GM12878 (cell line): Measurements from ENCODE around the gene UBE3D. TPM values are rescaled to one million over a fixed set of nuclear protein-coding genes. Genes with fewer than 3 reads are reported as not detected.

Source experiments
- CEBPB ChIP-seq, 2 experiments: fragments of 150-350 bp in 1 of 2; IDR thresholded peaks; 2 replicates each; pipeline ENCODE4 v1.6.1; 2012 to 2014; ENCODE audit warnings: low read depth in 2 of 2, low read length in 2 of 2, borderline replicate concordance in 1 of 2, inconsistent platforms in 1 of 2
- EP300 ChIP-seq, 2 experiments: fragments of 150-350 bp in 1 of 2; IDR thresholded peaks; 2 replicates each; pipeline ENCODE4 v1.6.1; 2011 to 2012; ENCODE audit warnings: low read depth in 2 of 2, low read length in 2 of 2, borderline replicate concordance in 1 of 2, improper control_type of control experiment in 1 of 2, inconsistent platforms in 1 of 2; ENCODE audit not compliant: control insufficient read depth in 1 of 2
- NFXL1 ChIP-seq: fragments of 450-650 bp; IDR thresholded peaks from 2 replicates; pipeline ENCODE4 v1.6.1; 2017; ENCODE audit warnings: antibody characterized with exemption, mild to moderate bottlenecking, borderline replicate concordance
- NFYA ChIP-seq: IDR thresholded peaks from 2 replicates; pipeline ENCODE4 v1.6.1; 2011; ENCODE audit warnings: low read depth, mild to moderate bottlenecking, low read length, improper control_type of control experiment, borderline replicate concordance
- NRF1 ChIP-seq: conservative IDR thresholded peaks from 2 replicates; pipeline ENCODE4 v1.6.1; 2011; ENCODE audit warnings: mild to moderate bottlenecking, low read depth, low read length, improper control_type of control experiment
- SPI1 ChIP-seq: IDR thresholded peaks from 2 replicates; pipeline ENCODE4 v1.6.1; 2011; ENCODE audit warnings: low read depth, mild to moderate bottlenecking, low read length, moderate library complexity, borderline replicate concordance; ENCODE audit not compliant: insufficient read depth
- YBX1 ChIP-seq: fragments of 450-650 bp; IDR thresholded peaks from 2 replicates; pipeline ENCODE4 v1.6.1; 2016; ENCODE audit warnings: antibody characterized with exemption
- YY1 ChIP-seq: IDR thresholded peaks from 2 replicates; pipeline ENCODE4 v1.6.1; 2011; ENCODE audit warnings: low read depth, mild to moderate bottlenecking, low read length
- polyA plus RNA-seq, 11 experiments: library from polyadenylated mRNA; depleted of rRNA in 4 of 11; unstranded in 6 of 11; stranded (reverse) in 5 of 11; fragments of >200 nt; fragmentation: Nextera tagmentation in 4 of 11; fragmentation: Illumina TruSeq in 1 of 11; extraction: Ambion mirVana in 4 of 11; extraction: Trizol in 1 of 11; gene quantifications; 1 replicate in 1 of 11; 2 replicates in 10 of 11; pipeline versions ENCODE4 v1.2.1 to v1.2.3, GENCODE V29; 2011 to 2016; ENCODE audit warnings: inconsistent platforms in 2 of 11, missing spikeins in 2 of 11, low read depth in 1 of 11
- total RNA-seq, 4 experiments: library from RNA; depleted of rRNA in 3 of 4; stranded (reverse); fragments of >200 nt in 3 of 4; fragmentation: Illumina TruSeq in 1 of 4; extraction: Trizol in 1 of 4; gene quantifications; 2 replicates each; pipeline versions ENCODE4 v1.2.1 to v1.2.3, GENCODE V29; 2013 to 2021
- TF ChIP-seq, protein P1 (sequence below): fragments of 450-650 bp; IDR thresholded peaks from 2 replicates; pipeline ENCODE4 v1.6.1; 2017; ENCODE audit warnings: mild to moderate bottlenecking, moderate library complexity
- TF ChIP-seq, protein P2 (sequence below): IDR thresholded peaks from 2 replicates; pipeline ENCODE4 v1.6.1; 2012; ENCODE audit warnings: improper control_type of control experiment, low read depth, low read length; ENCODE audit not compliant: insufficient replicate concordance

UBE3D gene
- total and polyA plus RNA-seq, 10 of the 15 experiments (the other 5 are each of a cell fraction or from before 2014, with no cell fraction given) = 4.3 to 9.0 (median 7.5) TPM

DNA sequence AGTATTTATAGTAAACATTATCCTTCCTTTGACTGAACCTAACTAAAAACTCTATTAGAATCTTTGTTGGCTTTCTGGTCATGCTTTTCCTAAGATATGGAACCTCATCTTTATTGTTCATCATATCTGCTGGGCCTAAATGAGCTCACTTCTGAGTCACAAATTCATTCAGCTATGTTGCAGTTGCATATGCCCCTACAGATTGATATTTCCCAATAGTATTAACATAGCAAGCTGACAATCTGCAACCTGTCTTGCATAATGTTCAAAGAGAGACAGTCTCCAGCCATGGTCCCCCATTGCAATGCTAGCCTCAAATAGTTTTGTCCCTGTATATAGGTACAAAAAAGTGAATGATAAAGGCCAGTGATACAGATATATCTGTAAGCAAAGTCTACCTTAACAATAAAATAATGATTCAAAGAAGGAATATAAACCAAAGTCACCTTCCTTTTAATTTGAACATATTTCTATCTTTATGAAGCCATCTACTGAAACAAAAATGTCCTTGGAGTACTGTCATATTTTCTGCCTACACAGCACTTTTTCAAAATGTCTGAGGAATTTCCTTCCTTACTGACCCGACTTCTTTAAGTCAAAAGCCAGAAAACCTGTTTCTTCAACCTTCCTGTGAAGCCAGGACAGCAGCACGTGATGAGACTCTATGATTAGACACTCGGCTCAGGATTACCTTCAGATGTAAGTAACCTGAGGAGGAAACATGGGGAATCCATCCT lies 140.7 kb downstream of the UBE3D start (continued):
- TF ChIP-seq, protein P1, sequence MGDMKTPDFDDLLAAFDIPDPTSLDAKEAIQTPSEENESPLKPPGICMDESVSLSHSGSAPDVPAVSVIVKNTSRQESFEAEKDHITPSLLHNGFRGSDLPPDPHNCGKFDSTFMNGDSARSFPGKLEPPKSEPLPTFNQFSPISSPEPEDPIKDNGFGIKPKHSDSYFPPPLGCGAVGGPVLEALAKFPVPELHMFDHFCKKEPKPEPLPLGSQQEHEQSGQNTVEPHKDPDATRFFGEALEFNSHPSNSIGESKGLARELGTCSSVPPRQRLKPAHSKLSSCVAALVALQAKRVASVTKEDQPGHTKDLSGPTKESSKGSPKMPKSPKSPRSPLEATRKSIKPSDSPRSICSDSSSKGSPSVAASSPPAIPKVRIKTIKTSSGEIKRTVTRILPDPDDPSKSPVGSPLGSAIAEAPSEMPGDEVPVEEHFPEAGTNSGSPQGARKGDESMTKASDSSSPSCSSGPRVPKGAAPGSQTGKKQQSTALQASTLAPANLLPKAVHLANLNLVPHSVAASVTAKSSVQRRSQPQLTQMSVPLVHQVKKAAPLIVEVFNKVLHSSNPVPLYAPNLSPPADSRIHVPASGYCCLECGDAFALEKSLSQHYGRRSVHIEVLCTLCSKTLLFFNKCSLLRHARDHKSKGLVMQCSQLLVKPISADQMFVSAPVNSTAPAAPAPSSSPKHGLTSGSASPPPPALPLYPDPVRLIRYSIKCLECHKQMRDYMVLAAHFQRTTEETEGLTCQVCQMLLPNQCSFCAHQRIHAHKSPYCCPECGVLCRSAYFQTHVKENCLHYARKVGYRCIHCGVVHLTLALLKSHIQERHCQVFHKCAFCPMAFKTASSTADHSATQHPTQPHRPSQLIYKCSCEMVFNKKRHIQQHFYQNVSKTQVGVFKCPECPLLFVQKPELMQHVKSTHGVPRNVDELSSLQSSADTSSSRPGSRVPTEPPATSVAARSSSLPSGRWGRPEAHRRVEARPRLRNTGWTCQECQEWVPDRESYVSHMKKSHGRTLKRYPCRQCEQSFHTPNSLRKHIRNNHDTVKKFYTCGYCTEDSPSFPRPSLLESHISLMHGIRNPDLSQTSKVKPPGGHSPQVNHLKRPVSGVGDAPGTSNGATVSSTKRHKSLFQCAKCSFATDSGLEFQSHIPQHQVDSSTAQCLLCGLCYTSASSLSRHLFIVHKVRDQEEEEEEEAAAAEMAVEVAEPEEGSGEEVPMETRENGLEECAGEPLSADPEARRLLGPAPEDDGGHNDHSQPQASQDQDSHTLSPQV = no peak
- TF ChIP-seq NRF1 (no peak), NFYA (no peak), YBX1 (no peak), YY1 (no peak), SPI1 (no peak), EP300 (IDR thresholded peaks at IDR 0.05; ENCODE audit: borderline replicate concordance in 1 of 2, control insufficient read depth in 1 of 2, low read depth in 2 of 2, low read length in 2 of 2) (no peak), NFXL1 (no peak), CEBPB (IDR thresholded peaks at IDR 0.05; ENCODE audit: borderline replicate concordance in 1 of 2, low read depth in 2 of 2, low read length in 2 of 2) (no peak)
- TF ChIP-seq, protein P2, sequence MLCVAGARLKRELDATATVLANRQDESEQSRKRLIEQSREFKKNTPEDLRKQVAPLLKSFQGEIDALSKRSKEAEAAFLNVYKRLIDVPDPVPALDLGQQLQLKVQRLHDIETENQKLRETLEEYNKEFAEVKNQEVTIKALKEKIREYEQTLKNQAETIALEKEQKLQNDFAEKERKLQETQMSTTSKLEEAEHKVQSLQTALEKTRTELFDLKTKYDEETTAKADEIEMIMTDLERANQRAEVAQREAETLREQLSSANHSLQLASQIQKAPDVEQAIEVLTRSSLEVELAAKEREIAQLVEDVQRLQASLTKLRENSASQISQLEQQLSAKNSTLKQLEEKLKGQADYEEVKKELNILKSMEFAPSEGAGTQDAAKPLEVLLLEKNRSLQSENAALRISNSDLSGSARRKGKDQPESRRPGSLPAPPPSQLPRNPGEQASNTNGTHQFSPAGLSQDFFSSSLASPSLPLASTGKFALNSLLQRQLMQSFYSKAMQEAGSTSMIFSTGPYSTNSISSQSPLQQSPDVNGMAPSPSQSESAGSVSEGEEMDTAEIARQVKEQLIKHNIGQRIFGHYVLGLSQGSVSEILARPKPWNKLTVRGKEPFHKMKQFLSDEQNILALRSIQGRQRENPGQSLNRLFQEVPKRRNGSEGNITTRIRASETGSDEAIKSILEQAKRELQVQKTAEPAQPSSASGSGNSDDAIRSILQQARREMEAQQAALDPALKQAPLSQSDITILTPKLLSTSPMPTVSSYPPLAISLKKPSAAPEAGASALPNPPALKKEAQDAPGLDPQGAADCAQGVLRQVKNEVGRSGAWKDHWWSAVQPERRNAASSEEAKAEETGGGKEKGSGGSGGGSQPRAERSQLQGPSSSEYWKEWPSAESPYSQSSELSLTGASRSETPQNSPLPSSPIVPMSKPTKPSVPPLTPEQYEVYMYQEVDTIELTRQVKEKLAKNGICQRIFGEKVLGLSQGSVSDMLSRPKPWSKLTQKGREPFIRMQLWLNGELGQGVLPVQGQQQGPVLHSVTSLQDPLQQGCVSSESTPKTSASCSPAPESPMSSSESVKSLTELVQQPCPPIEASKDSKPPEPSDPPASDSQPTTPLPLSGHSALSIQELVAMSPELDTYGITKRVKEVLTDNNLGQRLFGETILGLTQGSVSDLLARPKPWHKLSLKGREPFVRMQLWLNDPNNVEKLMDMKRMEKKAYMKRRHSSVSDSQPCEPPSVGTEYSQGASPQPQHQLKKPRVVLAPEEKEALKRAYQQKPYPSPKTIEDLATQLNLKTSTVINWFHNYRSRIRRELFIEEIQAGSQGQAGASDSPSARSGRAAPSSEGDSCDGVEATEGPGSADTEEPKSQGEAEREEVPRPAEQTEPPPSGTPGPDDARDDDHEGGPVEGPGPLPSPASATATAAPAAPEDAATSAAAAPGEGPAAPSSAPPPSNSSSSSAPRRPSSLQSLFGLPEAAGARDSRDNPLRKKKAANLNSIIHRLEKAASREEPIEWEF = no peak
